ENCODE data around the gene BCL2A1. TPM values are rescaled to one million over a fixed set of nuclear protein-coding genes. Genes with fewer than 3 reads are reported as not detected.
A peak's percentile ranks its signal among the peaks of the same experiment; 100 is the strongest.
"Not testable (repeated sequence)": the region's sequence is repeated elsewhere in the genome, so short reads cannot be mapped to it uniquely, and the experiment has no call there.

The BCL2A1 gene
- polyA plus RNA-seq, 4 donors, result 2.0 to 6.7 (median 3.8) TPM

- Histone ChIP-seq H3K27me3 (ENCODE audit: control insufficient read depth in 3 of 3, insufficient read depth in 3 of 3, low read length in 3 of 3) (no peaks in the 10 kb centered on the region), H3K9me3 (ENCODE audit: control insufficient read depth in 2 of 2, insufficient read depth in 1 of 2, low read depth in 1 of 2, low read length in 1 of 2) (no peaks in the 10 kb centered on the region), H3K4me1 (ENCODE audit: control insufficient read depth in 3 of 3, insufficient read depth in 2 of 3, low read depth in 1 of 3, low read length in 2 of 3) (no peaks in the 10 kb centered on the region), H3K36me3 (ENCODE audit: control insufficient read depth in 3 of 3, insufficient read depth in 2 of 3, low read depth in 1 of 3, low read length in 3 of 3) (no peaks in the 10 kb centered on the region), H3K27ac (ENCODE audit: low read depth in 1 of 3, low read length in 2 of 3) (no peak overlapping the region), H3K4me3 (ENCODE audit: low read depth in 1 of 3, low read length in 3 of 3) (no peak overlapping the region)
- no peak for FAIRE-seq
- DNase-seq, result no peak
- 86 to 91% (median 87%) methylated on average over 1 of the region's 1 CpG for WGBS, 3 donors
Measured at GRCh38 chr15:79970181-79970580, 815 bp downstream of the BCL2A1 start.

- H3K4me3 ChIP-seq (ENCODE audit: low read depth in 1 of 3, low read length in 3 of 3), result no peak overlapping the region
- no peaks in the 10 kb centered on the region for H3K36me3 ChIP-seq (ENCODE audit: control insufficient read depth in 3 of 3, insufficient read depth in 2 of 3, low read depth in 1 of 3, low read length in 3 of 3)
- H3K4me1 ChIP-seq (ENCODE audit: control insufficient read depth in 3 of 3, insufficient read depth in 2 of 3, low read depth in 1 of 3, low read length in 2 of 3), result no peaks in the 10 kb centered on the region
- FAIRE-seq (no peak), DNase-seq (no peak)
- 70 to 90% (median 82%) methylated on average over 5 of the region's 5 CpGs for WGBS, 3 donors
- H3K27me3 ChIP-seq (ENCODE audit: control insufficient read depth in 3 of 3, insufficient read depth in 3 of 3, low read length in 3 of 3), result no peaks in the 10 kb centered on the region
- H3K9me3 ChIP-seq (ENCODE audit: control insufficient read depth in 2 of 2, insufficient read depth in 1 of 2, low read depth in 1 of 2, low read length in 1 of 2), result no peaks in the 10 kb centered on the region
- peak overlapping the region in 1 of 3 donors; percentile 56 for H3K27ac ChIP-seq (ENCODE audit: low read depth in 1 of 3, low read length in 2 of 3)
Measured at GRCh38 chr15:79969146-79969545, 1.9 kb downstream of the BCL2A1 start.

GRCh38 chr15:79967298-79968182 is 3.5 kb downstream of the BCL2A1 start:
- peak overlapping the region in 1 of 3 donors; percentile 23 for H3K27ac ChIP-seq (ENCODE audit: low read depth in 1 of 3, low read length in 2 of 3)

GRCh38 chr15:79966634-79967297 is 4.2 kb downstream of the BCL2A1 start:
- 70 to 84% (median 76%) methylated on average over 7 of the region's 7 CpGs for WGBS, 3 donors
- H3K36me3 ChIP-seq (ENCODE audit: control insufficient read depth in 3 of 3, insufficient read depth in 2 of 3, low read depth in 1 of 3, low read length in 3 of 3), result no peaks in the 10 kb centered on the region
- H3K4me3 ChIP-seq (ENCODE audit: low read depth in 1 of 3, low read length in 3 of 3), result no peak overlapping the region
- H3K27me3 ChIP-seq (ENCODE audit: control insufficient read depth in 3 of 3, insufficient read depth in 3 of 3, low read length in 3 of 3), result no peaks in the 10 kb centered on the region
- H3K27ac ChIP-seq (ENCODE audit: low read depth in 1 of 3, low read length in 2 of 3), result peak overlapping the region in 1 of 3 donors; percentile 23
- H3K9me3 ChIP-seq (ENCODE audit: control insufficient read depth in 2 of 2, insufficient read depth in 1 of 2, low read depth in 1 of 2, low read length in 1 of 2), result no peaks in the 10 kb centered on the region
- no peak for DNase-seq
- no peaks in the 10 kb centered on the region for H3K4me1 ChIP-seq (ENCODE audit: control insufficient read depth in 3 of 3, insufficient read depth in 2 of 3, low read depth in 1 of 3, low read length in 2 of 3)
- FAIRE-seq, result no peak

More at GRCh38 chr15:79967298-79968182, 3.5 kb downstream of the BCL2A1 start:
- Histone ChIP-seq H3K27me3 (ENCODE audit: control insufficient read depth in 3 of 3, insufficient read depth in 3 of 3, low read length in 3 of 3) (no peaks in the 10 kb centered on the region), H3K9me3 (ENCODE audit: control insufficient read depth in 2 of 2, insufficient read depth in 1 of 2, low read depth in 1 of 2, low read length in 1 of 2) (no peaks in the 10 kb centered on the region), H3K4me3 (ENCODE audit: low read depth in 1 of 3, low read length in 3 of 3) (no peak overlapping the region), H3K36me3 (ENCODE audit: control insufficient read depth in 3 of 3, insufficient read depth in 2 of 3, low read depth in 1 of 3, low read length in 3 of 3) (no peaks in the 10 kb centered on the region), H3K4me1 (ENCODE audit: control insufficient read depth in 3 of 3, insufficient read depth in 2 of 3, low read depth in 1 of 3, low read length in 2 of 3) (no peaks in the 10 kb centered on the region)
- 75 to 86% (median 82%) methylated on average over 10 of the region's 10 CpGs for WGBS, 3 donors
- FAIRE-seq, result no peak
- DNase-seq, result no peak

- WGBS, 3 donors, result 49 to 64% (median 53%) methylated on average over 4 of the region's 4 CpGs
- Histone ChIP-seq H3K4me3 (ENCODE audit: low read depth in 1 of 3, low read length in 3 of 3) (no peak overlapping the region), H3K9me3 (ENCODE audit: control insufficient read depth in 2 of 2, insufficient read depth in 1 of 2, low read depth in 1 of 2, low read length in 1 of 2) (no peaks in the 10 kb centered on the region), H3K36me3 (ENCODE audit: control insufficient read depth in 3 of 3, insufficient read depth in 2 of 3, low read depth in 1 of 3, low read length in 3 of 3) (no peaks in the 10 kb centered on the region), H3K27me3 (ENCODE audit: control insufficient read depth in 3 of 3, insufficient read depth in 3 of 3, low read length in 3 of 3) (no peaks in the 10 kb centered on the region), H3K4me1 (ENCODE audit: control insufficient read depth in 3 of 3, insufficient read depth in 2 of 3, low read depth in 1 of 3, low read length in 2 of 3) (no peaks in the 10 kb centered on the region), H3K27ac (ENCODE audit: low read depth in 1 of 3, low read length in 2 of 3) (no peak overlapping the region)
- DNase-seq (no peak), FAIRE-seq (no peak)
Measured at GRCh38 chr15:79965846-79966630, 5.0 kb downstream of the BCL2A1 start.

GRCh38 chr15:79964232-79964805 is 6.7 kb downstream of the BCL2A1 start:
- DNase-seq (no peak), FAIRE-seq (no peak)
- Histone ChIP-seq H3K9me3 (ENCODE audit: control insufficient read depth in 2 of 2, insufficient read depth in 1 of 2, low read depth in 1 of 2, low read length in 1 of 2) (no peaks in the 10 kb centered on the region), H3K27ac (ENCODE audit: low read depth in 1 of 3, low read length in 2 of 3) (no peak overlapping the region), H3K4me1 (ENCODE audit: control insufficient read depth in 3 of 3, insufficient read depth in 2 of 3, low read depth in 1 of 3, low read length in 2 of 3) (peaks cover 0 to 5% (median 0%) of the 10 kb centered on the region in 3 donors), H3K4me3 (ENCODE audit: low read depth in 1 of 3, low read length in 3 of 3) (no peak overlapping the region), H3K36me3 (ENCODE audit: control insufficient read depth in 3 of 3, insufficient read depth in 2 of 3, low read depth in 1 of 3, low read length in 3 of 3) (no peaks in the 10 kb centered on the region), H3K27me3 (ENCODE audit: control insufficient read depth in 3 of 3, insufficient read depth in 3 of 3, low read length in 3 of 3) (no peaks in the 10 kb centered on the region)
- WGBS, 3 donors, result 83 to 86% (median 84%) methylated on average over 6 of the region's 6 CpGs

GRCh38 chr15:79962921-79963320 is 8.1 kb downstream of the BCL2A1 start:
- not testable (repeated sequence) for H3K27ac ChIP-seq (ENCODE audit: low read depth in 1 of 3, low read length in 2 of 3); H3K27me3 ChIP-seq (ENCODE audit: control insufficient read depth in 3 of 3, insufficient read depth in 3 of 3, low read length in 3 of 3); H3K4me1 ChIP-seq (ENCODE audit: control insufficient read depth in 3 of 3, insufficient read depth in 2 of 3, low read depth in 1 of 3, low read length in 2 of 3); FAIRE-seq; H3K9me3 ChIP-seq (ENCODE audit: control insufficient read depth in 2 of 2, insufficient read depth in 1 of 2, low read depth in 1 of 2, low read length in 1 of 2); H3K36me3 ChIP-seq (ENCODE audit: control insufficient read depth in 3 of 3, insufficient read depth in 2 of 3, low read depth in 1 of 3, low read length in 3 of 3); H3K4me3 ChIP-seq (ENCODE audit: low read depth in 1 of 3, low read length in 3 of 3); DNase-seq
- 95 to 97% (median 97%) methylated on average over 11 of the region's 11 CpGs for WGBS, 3 donors

- Histone ChIP-seq H3K27ac (ENCODE audit: low read depth in 1 of 3, low read length in 2 of 3) (no peak overlapping the region), H3K4me3 (ENCODE audit: low read depth in 1 of 3, low read length in 3 of 3) (no peak overlapping the region), H3K9me3 (ENCODE audit: control insufficient read depth in 2 of 2, insufficient read depth in 1 of 2, low read depth in 1 of 2, low read length in 1 of 2) (no peaks in the 10 kb centered on the region), H3K27me3 (ENCODE audit: control insufficient read depth in 3 of 3, insufficient read depth in 3 of 3, low read length in 3 of 3) (no peaks in the 10 kb centered on the region), H3K36me3 (ENCODE audit: control insufficient read depth in 3 of 3, insufficient read depth in 2 of 3, low read depth in 1 of 3, low read length in 3 of 3) (no peaks in the 10 kb centered on the region), H3K4me1 (ENCODE audit: control insufficient read depth in 3 of 3, insufficient read depth in 2 of 3, low read depth in 1 of 3, low read length in 2 of 3) (peaks cover 0 to 5% (median 0%) of the 10 kb centered on the region in 3 donors)
- 80 to 92% (median 83%) methylated on average over 6 of the region's 6 CpGs for WGBS, 3 donors
- FAIRE-seq, result no peak
- DNase-seq, result no peak
Measured at GRCh38 chr15:79962178-79962577, 8.8 kb downstream of the BCL2A1 start.

All from small intestine (tissue), 7 donors.